Measurements from ENCODE around the gene ASAP3.

Gene ASAP3

GRCh38 chr1:23400324-23401114 lies 83.5 kb downstream of the ASAP3 start:
- H3K27ac ChIP-seq (ENCODE audit: low read length) = no peak overlapping the region

GRCh38 chr1:23399229-23399628 lies 84.8 kb downstream of the ASAP3 start:
- Histone ChIP-seq H2AFZ (ENCODE audit: low read length) (no peak overlapping the region), H3K4me1 (ENCODE audit: low read length) (peaks cover 4% of the 10 kb centered on the region), H3K9me3 (replicated peaks; ENCODE audit: insufficient read depth, low read length) (no peaks in the 10 kb centered on the region), H3K4me2 (ENCODE audit: low read depth, low read length) (no peak overlapping the region), H3K27ac (ENCODE audit: low read length) (no peak overlapping the region), H3K9ac (ENCODE audit: low read length) (no peak overlapping the region), H3K27me3 (replicated peaks; ENCODE audit: insufficient read depth, low read length) (no peaks in the 10 kb centered on the region), H3K79me2 (ENCODE audit: low read length) (no peaks in the 10 kb centered on the region), H3K36me3 (replicated peaks; ENCODE audit: insufficient read depth, low read length) (no peaks in the 10 kb centered on the region), H3F3A (ENCODE audit: insufficient read depth, low read length) (no peaks in the 10 kb centered on the region), H4K20me1 (ENCODE audit: insufficient read depth, low read length) (no peaks in the 10 kb centered on the region), H3K4me3 (ENCODE audit: low read length) (no peak overlapping the region), H3K9me2 (replicated peaks; ENCODE audit: insufficient read depth, low read length) (no peaks in the 10 kb centered on the region)
- DNase-seq = no peak
- no peak for TF ChIP-seq EZH2phosphoT487 (IDR thresholded peaks at IDR 0.05; ENCODE audit: low read length)
- no peak for TF ChIP-seq CTCF (IDR thresholded peaks at IDR 0.05; ENCODE audit: low read length)
- TF ChIP-seq EZH2 (optimal IDR thresholded peaks at IDR 0.05; ENCODE audit: low read depth, low read length) = no peak

More at GRCh38 chr1:23400324-23401114, 83.5 kb downstream of the ASAP3 start:
- TF ChIP-seq EZH2 (optimal IDR thresholded peaks at IDR 0.05; ENCODE audit: low read depth, low read length) (no peak), EZH2phosphoT487 (IDR thresholded peaks at IDR 0.05; ENCODE audit: low read length) (no peak), CTCF (IDR thresholded peaks at IDR 0.05; ENCODE audit: low read length) (no peak)
- Histone ChIP-seq H3K4me1 (ENCODE audit: low read length) (peaks cover 4% of the 10 kb centered on the region), H2AFZ (ENCODE audit: low read length) (no peak overlapping the region), H3F3A (ENCODE audit: insufficient read depth, low read length) (no peaks in the 10 kb centered on the region), H4K20me1 (ENCODE audit: insufficient read depth, low read length) (no peaks in the 10 kb centered on the region), H3K36me3 (replicated peaks; ENCODE audit: insufficient read depth, low read length) (no peaks in the 10 kb centered on the region), H3K79me2 (ENCODE audit: low read length) (no peaks in the 10 kb centered on the region), H3K9me3 (replicated peaks; ENCODE audit: insufficient read depth, low read length) (no peaks in the 10 kb centered on the region), H3K9me2 (replicated peaks; ENCODE audit: insufficient read depth, low read length) (no peaks in the 10 kb centered on the region), H3K27me3 (replicated peaks; ENCODE audit: insufficient read depth, low read length) (no peaks in the 10 kb centered on the region), H3K4me3 (ENCODE audit: low read length) (no peak overlapping the region), H3K9ac (ENCODE audit: low read length) (no peak overlapping the region), H3K4me2 (ENCODE audit: low read depth, low read length) (no peak overlapping the region)
- no peak for DNase-seq

GRCh38 chr1:23397908-23398307 lies 86.1 kb downstream of the ASAP3 start:
- Histone ChIP-seq H3K4me3 (ENCODE audit: low read length) (no peak overlapping the region), H3F3A (ENCODE audit: insufficient read depth, low read length) (no peaks in the 10 kb centered on the region), H3K4me1 (ENCODE audit: low read length) (peaks cover 4% of the 10 kb centered on the region; the same call in 1 of the 2 replicates), H4K20me1 (ENCODE audit: insufficient read depth, low read length) (no peaks in the 10 kb centered on the region), H3K36me3 (replicated peaks; ENCODE audit: insufficient read depth, low read length) (no peaks in the 10 kb centered on the region), H3K9ac (ENCODE audit: low read length) (no peak overlapping the region), H3K79me2 (ENCODE audit: low read length) (no peaks in the 10 kb centered on the region), H3K9me2 (replicated peaks; ENCODE audit: insufficient read depth, low read length) (no peaks in the 10 kb centered on the region), H3K27me3 (replicated peaks; ENCODE audit: insufficient read depth, low read length) (no peaks in the 10 kb centered on the region), H3K27ac (ENCODE audit: low read length) (no peak overlapping the region), H2AFZ (ENCODE audit: low read length) (no peak overlapping the region), H3K4me2 (ENCODE audit: low read depth, low read length) (no peak overlapping the region), H3K9me3 (replicated peaks; ENCODE audit: insufficient read depth, low read length) (no peaks in the 10 kb centered on the region)
- TF ChIP-seq EZH2phosphoT487 (IDR thresholded peaks at IDR 0.05; ENCODE audit: low read length) (no peak), CTCF (IDR thresholded peaks at IDR 0.05; ENCODE audit: low read length) (no peak), EZH2 (optimal IDR thresholded peaks at IDR 0.05; ENCODE audit: low read depth, low read length) (no peak)
- DNase-seq = no peak

Data from MM.1S (cell line).